ENCODE measurements around the gene TIMM10.

Gene TIMM10

GRCh38 chr11:57530596-57531507, at the start of gene TIMM10:
Gene TIMM10, minus strand, starts transcription at chr11:57530754. Its CDS starts 565 bp downstream, at chr11:57530189.
- peak; percentile 95 for FAIRE-seq
- DNase-seq (ENCODE audit: extremely low spot score, insufficient read length, low read depth): peak; percentile 87

- FAIRE-seq: no peak
- DNase-seq (ENCODE audit: extremely low spot score, insufficient read length, low read depth): no peak
These were observed 43.5 kb upstream of the TIMM10 start for GRCh38 chr11:57574061-57574460.

GRCh38 chr11:57571606-57572005, 41.1 kb upstream of the TIMM10 start:
- DNase-seq (ENCODE audit: extremely low spot score, insufficient read length, low read depth) (no peak), FAIRE-seq (no peak)

GRCh38 chr11:57568330-57568766, 37.8 kb upstream of the TIMM10 start:
- DNase-seq (ENCODE audit: extremely low spot score, insufficient read length, low read depth): no peak
- peak; percentile 86 for FAIRE-seq

- DNase-seq (ENCODE audit: extremely low spot score, insufficient read length, low read depth) (peak; percentile 66), FAIRE-seq (no peak)
These were observed 37.2 kb upstream of the TIMM10 start, which contains the start of gene UBE2L6 for GRCh38 chr11:57567515-57568329. Gene UBE2L6, minus strand, starts transcription at chr11:57567672. Its CDS starts 61 bp downstream, at chr11:57567611.

GRCh38 chr11:57566905-57567514, 36.5 kb upstream of the TIMM10 start:
- DNase-seq (ENCODE audit: extremely low spot score, insufficient read length, low read depth): no peak

GRCh38 chr11:57566005-57566904, 35.7 kb upstream of the TIMM10 start:
- FAIRE-seq (peak; percentile 95), DNase-seq (ENCODE audit: extremely low spot score, insufficient read length, low read depth) (no peak)

More at GRCh38 chr11:57566905-57567514, 36.5 kb upstream of the TIMM10 start:
- no peak for FAIRE-seq

GRCh38 chr11:57562596-57562995, 32.0 kb upstream of the TIMM10 start:
- DNase-seq (ENCODE audit: extremely low spot score, insufficient read length, low read depth) (no peak), FAIRE-seq (no peak)

GRCh38 chr11:57560146-57560545, 29.6 kb upstream of the TIMM10 start:
- no peak for DNase-seq (ENCODE audit: extremely low spot score, insufficient read length, low read depth)
- no peak for FAIRE-seq

GRCh38 chr11:57556041-57556440, 25.5 kb upstream of the TIMM10 start:
- FAIRE-seq (no peak), DNase-seq (ENCODE audit: extremely low spot score, insufficient read length, low read depth) (no peak)

- DNase-seq (ENCODE audit: extremely low spot score, insufficient read length, low read depth): no peak
- no peak for FAIRE-seq
These were observed 24.8 kb upstream of the TIMM10 start for GRCh38 chr11:57555393-57555792.

GRCh38 chr11:57552479-57552878, 21.9 kb upstream of the TIMM10 start:
- FAIRE-seq (no peak), DNase-seq (ENCODE audit: extremely low spot score, insufficient read length, low read depth) (no peak)

- FAIRE-seq (no peak), DNase-seq (ENCODE audit: extremely low spot score, insufficient read length, low read depth) (no peak)
These were observed 21.4 kb upstream of the TIMM10 start for GRCh38 chr11:57551941-57552340.

- DNase-seq (ENCODE audit: extremely low spot score, insufficient read length, low read depth): no peak
- no peak for FAIRE-seq
These were observed 19.4 kb upstream of the TIMM10 start for GRCh38 chr11:57549983-57550382.

- DNase-seq (ENCODE audit: extremely low spot score, insufficient read length, low read depth): peak; percentile 37
- peak; percentile 90 for FAIRE-seq
These were observed 17.4 kb upstream of the TIMM10 start for GRCh38 chr11:57547854-57548377.

GRCh38 chr11:57546869-57547475, 16.4 kb upstream of the TIMM10 start:
- DNase-seq (ENCODE audit: extremely low spot score, insufficient read length, low read depth) (peak; percentile 42), FAIRE-seq (peak; percentile 21)

GRCh38 chr11:57546451-57546850, 15.9 kb upstream of the TIMM10 start:
- FAIRE-seq (no peak), DNase-seq (ENCODE audit: extremely low spot score, insufficient read length, low read depth) (no peak)

GRCh38 chr11:57545883-57546282, 15.3 kb upstream of the TIMM10 start:
- no peak for DNase-seq (ENCODE audit: extremely low spot score, insufficient read length, low read depth)
- FAIRE-seq: no peak

GRCh38 chr11:57544566-57544965, 14.0 kb upstream of the TIMM10 start:
- no peak for FAIRE-seq
- DNase-seq (ENCODE audit: extremely low spot score, insufficient read length, low read depth): no peak

Measured in GM18507 (cell line).